H1 (cell line): ENCODE data around the gene OR2V1. TPM values are rescaled to one million over a fixed set of nuclear protein-coding genes. Genes with fewer than 3 reads are reported as not detected.

ENCODE experiments used
- CTCF ChIA-PET: fragments of 300-600 bp; sonication (Branson Sonifier 250); formaldehyde crosslinking; loops from one replicate; lab custom pipeline; 2021; ENCODE audit not compliant: partially characterized antibody; lab: Charles Lee
- POLR2A ChIA-PET: fragments of 300-600 bp; sonication (Branson Sonifier 250); formaldehyde crosslinking; loops from one replicate; lab custom pipeline; 2021; ENCODE audit warnings: inconsistent platforms; ENCODE audit not compliant: partially characterized antibody; lab: Charles Lee
- DNase-seq, 2 experiments: peaks; one replicate each; pipeline versions ENCODE4 v3.0.0 to v3.0.0-alpha.2; 2010 to 2022; ENCODE audit warnings: low spot score in 2 of 2, low read depth in 1 of 2, mixed read lengths in 1 of 2
- FAIRE-seq: peaks from 2 replicates; lab custom pipeline; 2011; peaks lifted over from hg19 to GRCh38; lab: Jason Lieb, UNC
- H2AFZ ChIP-seq: 2 replicates; pipeline ENCODE4 v1.8.1; 2012; ENCODE audit warnings: low read length, inconsistent platforms
- H2AK5ac ChIP-seq: 2 replicates; pipeline ENCODE4 v1.6.1; 2013; ENCODE audit warnings: low read depth, low read length
- H2BK120ac ChIP-seq: replicated peaks from 2 replicates; pipeline ENCODE3; 2013; ENCODE audit warnings: low read depth, low read length, inconsistent platforms
- H2BK12ac ChIP-seq: 2 replicates; pipeline ENCODE4 v1.6.1; 2013; ENCODE audit warnings: low read depth, low read length
- H2BK15ac ChIP-seq: 2 replicates; pipeline ENCODE4 v1.6.1; 2013; ENCODE audit warnings: low read length
- H2BK20ac ChIP-seq: 2 replicates; pipeline ENCODE4 v1.6.1; 2013; ENCODE audit warnings: low read length
- H2BK5ac ChIP-seq: 2 replicates; pipeline ENCODE4 v1.6.1; 2013; ENCODE audit warnings: low read depth, low read length
- H3K14ac ChIP-seq: 2 replicates; pipeline ENCODE4 v1.6.1; 2013; ENCODE audit warnings: inconsistent platforms; ENCODE audit not compliant: insufficient read length
- H3K18ac ChIP-seq: 2 replicates; pipeline ENCODE4 v1.6.1; 2013; ENCODE audit warnings: low read length; ENCODE audit errors: extremely low read depth
- H3K23ac ChIP-seq: 2 replicates; pipeline ENCODE4 v1.6.1; 2013; ENCODE audit warnings: inconsistent platforms; ENCODE audit not compliant: insufficient read length
- H3K23me2 ChIP-seq: 2 replicates; pipeline ENCODE4 v1.6.1; 2013; ENCODE audit warnings: low read depth, low read length
- H3K27ac ChIP-seq: 2 replicates; pipeline ENCODE4 v1.6.1; 2011; ENCODE audit warnings: low read depth, low read length, inconsistent platforms
- H3K27me3 ChIP-seq, 4 experiments: replicated peaks in 1 of 4; 1 replicate in 1 of 4; 2 replicates in 3 of 4; pipeline versions ENCODE4 v1.6.1 to v1.8.1; 2011 to 2013; ENCODE audit warnings: low read length in 3 of 4, mild to moderate bottlenecking in 3 of 4, inconsistent platforms in 2 of 4, mixed read lengths in 2 of 4, moderate library complexity in 1 of 4; ENCODE audit not compliant: control insufficient read depth in 3 of 4, insufficient read depth in 3 of 4; ENCODE audit errors: extremely low read depth in 1 of 4
- H3K36me3 ChIP-seq, 4 experiments: 2 replicates each; pipeline versions ENCODE4 v1.6.1 to v1.8.1; 2011 to 2013; ENCODE audit warnings: mild to moderate bottlenecking in 4 of 4, low read length in 3 of 4, moderate library complexity in 2 of 4, control low read depth in 1 of 4, inconsistent platforms in 1 of 4; ENCODE audit not compliant: insufficient read depth in 4 of 4, control insufficient read depth in 2 of 4
- H3K4ac ChIP-seq: replicated peaks from 2 replicates; pipeline ENCODE3; 2013; ENCODE audit warnings: low read length, low read depth, mixed read lengths, inconsistent platforms; ENCODE audit not compliant: insufficient read length
- H3K4me1 ChIP-seq, 4 experiments: replicated peaks in 1 of 4; 1 replicate in 1 of 4; 2 replicates in 3 of 4; pipeline versions ENCODE4 v1.6.1 to v1.8.1; 2011 to 2013; ENCODE audit warnings: low read length in 3 of 4, inconsistent platforms in 2 of 4, mixed read lengths in 1 of 4; ENCODE audit not compliant: insufficient read depth in 4 of 4, control insufficient read depth in 3 of 4
- H3K4me2 ChIP-seq, 2 experiments: 2 replicates each; pipeline versions ENCODE4 v1.6.1 to v1.8.1; 2011 to 2013; ENCODE audit warnings: low read depth in 2 of 2, low read length in 2 of 2, control low read depth in 1 of 2, inconsistent platforms in 1 of 2, mild to moderate bottlenecking in 1 of 2; ENCODE audit not compliant: insufficient read depth in 1 of 2
- H3K4me3 ChIP-seq, 4 experiments: fragments of 200-600, 300-600 bp in 1 of 4; sonication (generic), shearing (Covaris generic), sonication (Bioruptor Twin) in 1 of 4; 2 replicates each; pipeline versions ENCODE4 v1.5.1 to v1.8.1; 2011 to 2016; ENCODE audit warnings: low read length in 4 of 4, low read depth in 3 of 4, control low read depth in 2 of 4, inconsistent platforms in 2 of 4, mild to moderate bottlenecking in 2 of 4, mixed read lengths in 1 of 4, moderate library complexity in 1 of 4; ENCODE audit not compliant: insufficient read depth in 2 of 4; ENCODE audit errors: extremely low read depth in 1 of 4
- H3K56ac ChIP-seq: replicated peaks from 2 replicates; pipeline ENCODE3; 2013; ENCODE audit warnings: low read depth, mild to moderate bottlenecking, mixed read lengths, low read length, inconsistent platforms; ENCODE audit not compliant: insufficient read length
- H3K79me1 ChIP-seq: 2 replicates; pipeline ENCODE4 v1.6.1; 2013; ENCODE audit warnings: low read depth, low read length, control low read depth
- H3K79me2 ChIP-seq, 2 experiments: 2 replicates each; pipeline versions ENCODE4 v1.6.1 to v1.8.1; 2012 to 2013; ENCODE audit warnings: low read length in 2 of 2, mild to moderate bottlenecking in 2 of 2, inconsistent platforms in 1 of 2; ENCODE audit not compliant: insufficient read depth in 2 of 2, control insufficient read depth in 1 of 2
- H3K9ac ChIP-seq, 4 experiments: replicated peaks in 1 of 4; 1 replicate in 1 of 4; 2 replicates in 3 of 4; pipeline versions ENCODE4 v1.6.1 to v1.8.1; 2011 to 2013; ENCODE audit warnings: low read depth in 3 of 4, low read length in 3 of 4, control low read depth in 2 of 4, mild to moderate bottlenecking in 2 of 4, moderate library complexity in 2 of 4, inconsistent platforms in 1 of 4; ENCODE audit errors: extremely low read depth in 1 of 4
- H3K9me3 ChIP-seq, 2 experiments: 2 replicates each; pipeline versions ENCODE4 v1.6.1 to v1.8.1; 2012 to 2013; ENCODE audit warnings: mild to moderate bottlenecking in 2 of 2, moderate library complexity in 2 of 2, control low read depth in 1 of 2, inconsistent platforms in 1 of 2, low read depth in 1 of 2, low read length in 1 of 2, mixed read lengths in 1 of 2; ENCODE audit not compliant: insufficient read depth in 2 of 2
- H4K20me1 ChIP-seq, 2 experiments: replicated peaks in 1 of 2; 2 replicates each; pipeline versions ENCODE3 to v1.8.1; 2011 to 2013; ENCODE audit warnings: inconsistent platforms in 2 of 2, low read length in 2 of 2, mild to moderate bottlenecking in 1 of 2; ENCODE audit not compliant: insufficient read depth in 2 of 2, control insufficient read depth in 1 of 2
- H4K5ac ChIP-seq: 2 replicates; pipeline ENCODE4 v1.6.1; 2013; ENCODE audit warnings: low read length, low read depth, mixed read lengths, inconsistent platforms; ENCODE audit not compliant: insufficient read length
- H4K8ac ChIP-seq: 2 replicates; pipeline ENCODE4 v1.8.0; 2013; ENCODE audit warnings: mild to moderate bottlenecking, moderate library complexity, low read length, inconsistent platforms; ENCODE audit not compliant: insufficient read depth; ENCODE audit errors: extremely low read depth
- H4K91ac ChIP-seq: replicated peaks from 2 replicates; pipeline ENCODE3; 2013; ENCODE audit warnings: low read length, mixed read lengths, inconsistent platforms; ENCODE audit not compliant: insufficient read length
- BRCA1 ChIP-seq: IDR thresholded peaks from 2 replicates; pipeline ENCODE4 v1.6.1; 2012; ENCODE audit warnings: low read depth, low read length, improper control_type of control experiment
- CTCF ChIP-seq, 3 experiments: IDR thresholded peaks; 1 replicate in 2 of 3; 2 replicates in 1 of 3; pipeline versions ENCODE4 v1.5.1 to v1.6.1; 2011; ENCODE audit warnings: low read length in 3 of 3, mild to moderate bottlenecking in 3 of 3, inconsistent platforms in 2 of 3, low read depth in 1 of 3, moderate library complexity in 1 of 3; ENCODE audit not compliant: insufficient read depth in 1 of 3; ENCODE audit errors: control extremely low read depth in 1 of 3
- RAD21 ChIP-seq, 2 experiments: IDR thresholded peaks in 1 of 2; conservative IDR thresholded peaks in 1 of 2; 2 replicates each; pipeline ENCODE4 v1.6.1; 2011; ENCODE audit warnings: low read depth in 2 of 2, low read length in 2 of 2, improper control_type of control experiment in 1 of 2, inconsistent platforms in 1 of 2, mild to moderate bottlenecking in 1 of 2, moderate library complexity in 1 of 2
- RFX5 ChIP-seq: IDR thresholded peaks from 2 replicates; pipeline ENCODE4 v1.6.1; 2011; ENCODE audit warnings: low read depth, low read length, improper control_type of control experiment, borderline replicate concordance
- SIN3A ChIP-seq, 2 experiments: IDR thresholded peaks in 1 of 2; conservative IDR thresholded peaks in 1 of 2; 2 replicates each; pipeline ENCODE4 v1.6.1; 2011 to 2012; ENCODE audit warnings: low read length in 2 of 2, improper control_type of control experiment in 1 of 2, low read depth in 1 of 2, mild to moderate bottlenecking in 1 of 2
- SIX5 ChIP-seq: IDR thresholded peaks from 2 replicates; pipeline ENCODE4 v1.6.1; 2011; ENCODE audit warnings: mild to moderate bottlenecking, low read depth, low read length
- SUZ12 ChIP-seq: fragments of 200-600 bp; sonication (generic); IDR thresholded peaks from 2 replicates; pipeline ENCODE4 v1.6.1; 2012; ENCODE audit warnings: mild to moderate bottlenecking, inconsistent platforms, low read length, moderate library complexity, mixed read lengths
- WGBS, 2 experiments: shearing (Covaris generic) in 1 of 2; methylation state at CpG; one replicate each; pipeline versions ENCODE4 v1.1.6 to v1.1.7; 2013 to 2015; ENCODE audit warnings: low lambda C conversion rate in 2 of 2, mixed read lengths in 2 of 2, inconsistent platforms in 1 of 2, low coverage in 1 of 2, missing lambda C conversion rate in 1 of 2; ENCODE audit not compliant: insufficient replicate concordance in 2 of 2, insufficient coverage in 1 of 2, insufficient read length in 1 of 2; ENCODE audit errors: extremely low coverage in 1 of 2, missing lambda C conversion rate in 1 of 2; 5-methylcytosine and 5-hydroxymethylcytosine counted together
- polyA plus RNA-seq, 7 experiments: library from polyadenylated mRNA; depleted of rRNA in 3 of 7; stranded (reverse) in 5 of 7; unstranded in 2 of 7; fragments of >200 nt in 5 of 7; fragments of 200-250 nt in 2 of 7; gene quantifications; 1 replicate in 5 of 7; 2 replicates in 1 of 7; 4 replicates in 1 of 7; pipeline versions ENCODE4 v1.2.1 to v1.2.3, GENCODE V29; 2011 to 2013; ENCODE audit warnings: missing spikeins in 2 of 7, mixed read lengths in 2 of 7
- total RNA-seq: library from RNA; stranded (reverse); fragmentation: NEBNext Ultra II Directional; extraction: Animal tissue kit (Norgen Biotek cat#: 25700); gene quantifications from 2 replicates; pipeline ENCODE4 v1.2.1, GENCODE V29; 2021

The OR2V1 gene
- total and polyA plus RNA-seq, 2 of the 8 experiments (the other 6 are each of a cell fraction or from before 2014, with no cell fraction given) = not detected

- Histone ChIP-seq H3K23ac (no peak overlapping the region), H3K27ac (no peak overlapping the region), H4K20me1 (no peaks in the 10 kb centered on the region), H4K91ac (no peak overlapping the region), H2BK120ac (no peak overlapping the region), H2AFZ (no peak overlapping the region), H3K14ac (no peak overlapping the region), H3K4ac (no peak overlapping the region), H3K23me2 (no peaks in the 10 kb centered on the region; the same call in 1 of the 2 replicates), H2BK20ac (no peak overlapping the region), H3K79me1 (no peaks in the 10 kb centered on the region), H3K56ac (no peak overlapping the region), H4K8ac (no peak overlapping the region; the same call in none of the 2 replicates), H3K4me1 (no peaks in the 10 kb centered on the region), H2BK5ac (no peak overlapping the region), H3K36me3 (no peaks in the 10 kb centered on the region), H2AK5ac (no peak overlapping the region), H3K9me3 (peaks cover 0 to 4% of the 10 kb centered on the region in 2 experiments; a peak in 1 of 4 replicates), H3K4me3 (no peak overlapping the region), H2BK12ac (no peak overlapping the region), H3K18ac (no peak overlapping the region), H2BK15ac (no peak overlapping the region), H3K79me2 (no peaks in the 10 kb centered on the region), H3K9ac (no peak overlapping the region), H3K4me2 (no peak overlapping the region), H4K5ac (no peak overlapping the region), H3K27me3 (no peaks in the 10 kb centered on the region; a peak in 1 of 7 replicates)
- TF ChIP-seq RAD21 (IDR thresholded peaks at IDR 0.05 in 1 of 2, conservative IDR thresholded peaks at IDR 0.05 in 1 of 2; ENCODE audit: low read depth in 2 of 2, low read length in 2 of 2) = peak in 1 of 2 experiments; percentile 32; a peak in 1 of 4 replicates
- peak; percentile 42 to 56 (median 56) for TF ChIP-seq CTCF (IDR thresholded peaks at IDR 0.05; ENCODE audit: control extremely low read depth in 1 of 3, insufficient read depth in 1 of 3, low read depth in 1 of 3, low read length in 3 of 3)
- no peak for TF ChIP-seq SIN3A (conservative IDR thresholded peaks at IDR 0.05 in 1 of 2, IDR thresholded peaks at IDR 0.05 in 1 of 2; ENCODE audit: low read depth in 1 of 2, low read length in 2 of 2)
- TF ChIP-seq BRCA1 = no peak
- TF ChIP-seq RFX5 = no peak
- no peak for TF ChIP-seq SIX5
- no peak for TF ChIP-seq SUZ12
- WGBS, 2 experiments = 71% methylated on average over 5 of the region's 5 CpGs; no CpG with 5 or more reads in 1 of the 2 experiments
- DNase-seq (no peak), FAIRE-seq (no peak)
- POLR2A ChIA-PET = interaction anchor here (0.5 kb wide), 1 partner anchor 286 kb away, joined by 3 read pairs; no protein-coding TSS in a partner anchor
- CTCF ChIA-PET = interaction anchor here (0.9 to 1.7 kb wide), 7 partner anchors 9 to 268 kb away, joined by 3 to 8 read pairs (median 3); no protein-coding TSS in a partner anchor
Observed at GRCh38 chr5:181138258-181138657, 7.3 kb upstream of the OR2V1 start.
